GM12878 (cell line): Measurements from ENCODE around the gene CCNB3. TPM values are rescaled to one million over a fixed set of nuclear protein-coding genes. Genes with fewer than 3 reads are reported as not detected.

Experiments
- ATAC-seq: fragments of 200-7000 bp; cut with Tn5 transposase; 3 replicates; pipeline ENCODE4 v1.9.1; 2020; ENCODE audit warnings: mild to moderate bottlenecking, moderate library complexity
- BruUV-seq: library from RNA; stranded (reverse); fragments of 400-500 nt; replicated peaks from 2 replicates; lab custom pipeline; 2021; lab: Mats Ljungman, UMichigan
- CTCF ChIA-PET: fragments of 300-600 bp; sonication (Branson Sonifier 250); formaldehyde crosslinking; extraction: SDS; loops from one replicate; lab custom pipeline; 2021; ENCODE audit warnings: inconsistent platforms; lab: Yijun Ruan, JAX
- POLR2A ChIA-PET: fragments of 350-600 bp; formaldehyde crosslinking; extraction: SDS; loops from one replicate; lab custom pipeline; 2021; ENCODE audit warnings: inconsistent platforms; lab: Charles Lee
- RAD21 ChIA-PET: fragments of 300-600 bp; sonication (Branson Sonifier 250); formaldehyde crosslinking; loops from one replicate; lab custom pipeline; 2023; ENCODE audit warnings: antibody characterized with exemption; ENCODE audit not compliant: unreplicated experiment; lab: Charles Lee
- SMC1A ChIA-PET: fragments of 300-600 bp; sonication (Branson Sonifier 250); formaldehyde crosslinking; loops from one replicate; lab custom pipeline; 2023; ENCODE audit not compliant: unreplicated experiment, uncharacterized antibody; lab: Charles Lee
- DNase-seq: peaks from one replicate; pipeline ENCODE4 v3.0.0-alpha.2; 2011; ENCODE audit warnings: low read depth, low spot score
- FAIRE-seq: peaks from 3 replicates; lab custom pipeline; 2011; peaks lifted over from hg19 to GRCh38; lab: Jason Lieb, UNC
- H2AFZ ChIP-seq: 2 replicates; pipeline ENCODE4 v1.6.0; 2011; ENCODE audit warnings: low read depth, low read length, control low read depth; ENCODE audit not compliant: control insufficient read depth
- H3K27ac ChIP-seq: 2 replicates; pipeline ENCODE4 v1.5.1; 2011; ENCODE audit warnings: control low read depth; ENCODE audit not compliant: control insufficient read depth, insufficient read depth
- H3K27me3 ChIP-seq, 2 experiments: replicated peaks in 1 of 2; 2 replicates each; pipeline versions ENCODE4 v1.6.0 to v1.6.1; 2011; ENCODE audit warnings: low read length in 1 of 2; ENCODE audit not compliant: control insufficient read depth in 2 of 2, insufficient read depth in 2 of 2
- H3K36me3 ChIP-seq, 2 experiments: 2 replicates each; pipeline ENCODE4 v1.5.1; 2011; ENCODE audit warnings: low read length in 1 of 2; ENCODE audit not compliant: control insufficient read depth in 2 of 2, insufficient read depth in 2 of 2
- H3K4me1 ChIP-seq: 2 replicates; pipeline ENCODE4 v1.6.1; 2011; ENCODE audit warnings: mild to moderate bottlenecking, low read length, moderate library complexity, mixed read lengths; ENCODE audit not compliant: control insufficient read depth, insufficient read depth
- H3K4me2 ChIP-seq: 2 replicates; pipeline ENCODE4 v1.6.0; 2011; ENCODE audit warnings: control low read depth; ENCODE audit not compliant: control insufficient read depth, insufficient read depth
- H3K4me3 ChIP-seq: fragments of 200-600 bp; sonication (generic); 2 replicates; pipeline ENCODE4 v1.5.1; 2016
- H3K79me2 ChIP-seq: 2 replicates; pipeline ENCODE4 v1.6.0; 2011; ENCODE audit warnings: low read length; ENCODE audit not compliant: control insufficient read depth, insufficient read depth
- H3K9ac ChIP-seq: 2 replicates; pipeline ENCODE4 v1.8.0; 2011; ENCODE audit warnings: low read length, control low read depth, mixed read lengths; ENCODE audit not compliant: control insufficient read depth, insufficient read depth
- H3K9me3 ChIP-seq: replicated peaks from 3 replicates; pipeline ENCODE4 v1.5.1; 2011; ENCODE audit warnings: mild to moderate bottlenecking, low read length; ENCODE audit not compliant: control insufficient read depth, insufficient read depth
- H4K20me1 ChIP-seq: 2 replicates; pipeline ENCODE4 v1.6.0; 2011; ENCODE audit not compliant: control insufficient read depth, insufficient read depth
- GABPA ChIP-seq: IDR thresholded peaks from 2 replicates; pipeline ENCODE4 v1.6.1; 2014; ENCODE audit warnings: antibody characterized with exemption, low read depth, mild to moderate bottlenecking, inconsistent platforms
- MTA3 ChIP-seq: IDR thresholded peaks from 2 replicates; pipeline ENCODE4 v1.6.1; 2012; ENCODE audit warnings: low read length, inconsistent platforms, borderline replicate concordance
- NBN ChIP-seq: fragments of 450-650 bp; IDR thresholded peaks from 2 replicates; pipeline ENCODE4 v1.6.1; 2016
- NR2C2 ChIP-seq: IDR thresholded peaks from 2 replicates; pipeline ENCODE4 v1.6.1; 2011; ENCODE audit warnings: borderline replicate concordance, low read depth; ENCODE audit not compliant: control insufficient read depth, insufficient read length
- POLR2A ChIP-seq: IDR thresholded peaks from 2 replicates; pipeline ENCODE4 v1.6.1; 2011; ENCODE audit warnings: low read depth, mild to moderate bottlenecking, low read length
- SMC3 ChIP-seq: IDR thresholded peaks from 2 replicates; pipeline ENCODE4 v1.6.1; 2011; ENCODE audit warnings: low read length, improper control_type of control experiment, borderline replicate concordance
- SUPT20H ChIP-seq: IDR thresholded peaks from 2 replicates; pipeline ENCODE4 v1.6.1; 2011; ENCODE audit warnings: low read depth, mild to moderate bottlenecking, low read length, moderate library complexity, borderline replicate concordance; ENCODE audit not compliant: control insufficient read depth
- ZBED1 ChIP-seq: IDR thresholded peaks from 2 replicates; pipeline ENCODE4 v1.6.1; 2016; ENCODE audit warnings: borderline replicate concordance
- WGBS: methylation state at CpG from one replicate; pipeline ENCODE4 v1.1.6; 2016; ENCODE audit warnings: low lambda C conversion rate; ENCODE audit not compliant: insufficient replicate concordance, insufficient coverage; ENCODE audit errors: missing lambda C conversion rate; 5-methylcytosine and 5-hydroxymethylcytosine counted together
- in situ Hi-C: fragments of 300-500 bp; cut with MboI; formaldehyde crosslinking; loops from 9 replicates; pipeline ENCODE4 v1.14.3; 2018; ENCODE audit warnings: mixed read lengths
- intact Hi-C: fragments of 100-400 bp; cut with micrococcal nuclease; formaldehyde crosslinking; loops from one replicate; pipeline ENCODE4 v1.14.2; 2022; ENCODE audit not compliant: unreplicated experiment
- polyA plus RNA-seq, 11 experiments: library from polyadenylated mRNA; depleted of rRNA in 4 of 11; unstranded in 6 of 11; stranded (reverse) in 5 of 11; fragments of >200 nt; fragmentation: Nextera tagmentation in 4 of 11; fragmentation: Illumina TruSeq in 1 of 11; extraction: Ambion mirVana in 4 of 11; extraction: Trizol in 1 of 11; gene quantifications; 1 replicate in 1 of 11; 2 replicates in 10 of 11; pipeline versions ENCODE4 v1.2.1 to v1.2.3, GENCODE V29; 2011 to 2016; ENCODE audit warnings: inconsistent platforms in 2 of 11, missing spikeins in 2 of 11, low read depth in 1 of 11
- total RNA-seq, 4 experiments: library from RNA; depleted of rRNA in 3 of 4; stranded (reverse); fragments of >200 nt in 3 of 4; fragmentation: Illumina TruSeq in 1 of 4; extraction: Trizol in 1 of 4; gene quantifications; 2 replicates each; pipeline versions ENCODE4 v1.2.1 to v1.2.3, GENCODE V29; 2013 to 2021
- TF ChIP-seq, protein P1 (sequence below): fragments of 450-650 bp; IDR thresholded peaks from 2 replicates; pipeline ENCODE4 v1.6.1; 2017; ENCODE audit warnings: antibody characterized with exemption, mild to moderate bottlenecking, moderate library complexity
- TF ChIP-seq, protein P2 (sequence below): IDR thresholded peaks from 2 replicates; pipeline ENCODE4 v1.6.1; 2012; ENCODE audit warnings: low read depth, low read length, improper control_type of control experiment

The CCNB3 gene
- total and polyA plus RNA-seq, 10 of the 15 experiments (the other 5 are each of a cell fraction or from before 2014, with no cell fraction given): 0.09 to 0.49 (median 0.16) TPM; not detected in 3

DNA sequence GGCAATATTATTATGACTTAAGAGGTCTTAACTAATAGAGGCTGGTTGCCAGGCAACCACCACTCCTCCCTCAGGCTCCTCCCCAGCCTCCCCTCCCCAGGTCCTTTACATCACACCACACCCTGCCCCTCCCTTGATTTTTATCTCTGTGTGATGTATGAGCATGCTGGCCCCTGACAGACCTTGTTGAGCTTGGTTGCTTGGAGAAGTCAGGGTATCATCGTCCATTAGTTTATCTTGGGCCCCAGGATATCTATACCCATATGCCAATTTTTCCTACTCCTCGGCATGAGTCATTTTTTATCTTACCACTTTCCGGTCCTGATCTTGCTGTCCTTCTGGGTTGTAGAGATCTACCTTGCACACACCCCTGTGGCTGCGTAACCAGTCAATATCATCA is 6.2 kb upstream of the CCNB3 start:
- Histone ChIP-seq H2AFZ (no peak overlapping the region), H3K4me2 (no peak overlapping the region), H3K79me2 (no peaks in the 10 kb centered on the region), H3K4me1 (no peaks in the 10 kb centered on the region), H3K4me3 (no peak overlapping the region), H3K27me3 (no peaks in the 10 kb centered on the region), H3K36me3 (no peaks in the 10 kb centered on the region), H3K9me3 (no peaks in the 10 kb centered on the region), H4K20me1 (no peaks in the 10 kb centered on the region), H3K27ac (no peak overlapping the region), H3K9ac (no peak overlapping the region)
- RAD21 ChIA-PET: no interaction called here
- TF ChIP-seq, protein P1, sequence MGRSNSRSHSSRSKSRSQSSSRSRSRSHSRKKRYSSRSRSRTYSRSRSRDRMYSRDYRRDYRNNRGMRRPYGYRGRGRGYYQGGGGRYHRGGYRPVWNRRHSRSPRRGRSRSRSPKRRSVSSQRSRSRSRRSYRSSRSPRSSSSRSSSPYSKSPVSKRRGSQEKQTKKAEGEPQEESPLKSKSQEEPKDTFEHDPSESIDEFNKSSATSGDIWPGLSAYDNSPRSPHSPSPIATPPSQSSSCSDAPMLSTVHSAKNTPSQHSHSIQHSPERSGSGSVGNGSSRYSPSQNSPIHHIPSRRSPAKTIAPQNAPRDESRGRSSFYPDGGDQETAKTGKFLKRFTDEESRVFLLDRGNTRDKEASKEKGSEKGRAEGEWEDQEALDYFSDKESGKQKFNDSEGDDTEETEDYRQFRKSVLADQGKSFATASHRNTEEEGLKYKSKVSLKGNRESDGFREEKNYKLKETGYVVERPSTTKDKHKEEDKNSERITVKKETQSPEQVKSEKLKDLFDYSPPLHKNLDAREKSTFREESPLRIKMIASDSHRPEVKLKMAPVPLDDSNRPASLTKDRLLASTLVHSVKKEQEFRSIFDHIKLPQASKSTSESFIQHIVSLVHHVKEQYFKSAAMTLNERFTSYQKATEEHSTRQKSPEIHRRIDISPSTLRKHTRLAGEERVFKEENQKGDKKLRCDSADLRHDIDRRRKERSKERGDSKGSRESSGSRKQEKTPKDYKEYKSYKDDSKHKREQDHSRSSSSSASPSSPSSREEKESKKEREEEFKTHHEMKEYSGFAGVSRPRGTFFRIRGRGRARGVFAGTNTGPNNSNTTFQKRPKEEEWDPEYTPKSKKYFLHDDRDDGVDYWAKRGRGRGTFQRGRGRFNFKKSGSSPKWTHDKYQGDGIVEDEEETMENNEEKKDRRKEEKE: no peak
- TF ChIP-seq MTA3: no peak
- TF ChIP-seq SMC3: no peak
- TF ChIP-seq ZBED1: no peak
- TF ChIP-seq, protein P2, sequence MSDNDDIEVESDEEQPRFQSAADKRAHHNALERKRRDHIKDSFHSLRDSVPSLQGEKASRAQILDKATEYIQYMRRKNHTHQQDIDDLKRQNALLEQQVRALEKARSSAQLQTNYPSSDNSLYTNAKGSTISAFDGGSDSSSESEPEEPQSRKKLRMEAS: no peak
- no peak for TF ChIP-seq NR2C2
- TF ChIP-seq POLR2A: no peak
- no peak for TF ChIP-seq NBN
- TF ChIP-seq SUPT20H: no peak
- TF ChIP-seq GABPA: no peak
- CTCF ChIA-PET: interaction anchor here (1.0 kb wide), 1 partner anchor 58 kb away, joined by 3 read pairs; no protein-coding TSS in a partner anchor
- no TSS peak for BruUV-seq
- 55% methylated on average over 4 of the region's 4 CpGs for WGBS
- in situ Hi-C loops: no loop called here
- DNase-seq (no peak), ATAC-seq (no peak), FAIRE-seq (no peak)
- SMC1A ChIA-PET: no interaction called here
- POLR2A ChIA-PET: no interaction called here
- intact Hi-C loops: no loop called here
